Adrenal gland (tissue), 5 donors: ENCODE results near the gene CEP83.

Source experiments
- CTCF ChIP-seq, 6 experiments: fragments of 450-650 bp in 4 of 6; fragments of 200-600 bp in 2 of 6; sonication (generic) in 1 of 6; IDR thresholded peaks; 1 replicate in 5 of 6; 2 replicates in 1 of 6; pipeline versions ENCODE4 v1.5.1 to v1.8.0; 2016 to 2021; ENCODE audit warnings: antibody characterized with exemption in 6 of 6, mild to moderate bottlenecking in 2 of 6, moderate library complexity in 1 of 6
- POLR2A ChIP-seq, 2 donors: fragments of 450-650 bp; IDR thresholded peaks; one replicate each; pipeline ENCODE4 v1.6.1; 2017; ENCODE audit warnings: antibody characterized with exemption in 2 of 2, mild to moderate bottlenecking in 2 of 2, moderate library complexity in 1 of 2
- donor health status: DM: no; HTN: no; CAD: no.

DNA sequence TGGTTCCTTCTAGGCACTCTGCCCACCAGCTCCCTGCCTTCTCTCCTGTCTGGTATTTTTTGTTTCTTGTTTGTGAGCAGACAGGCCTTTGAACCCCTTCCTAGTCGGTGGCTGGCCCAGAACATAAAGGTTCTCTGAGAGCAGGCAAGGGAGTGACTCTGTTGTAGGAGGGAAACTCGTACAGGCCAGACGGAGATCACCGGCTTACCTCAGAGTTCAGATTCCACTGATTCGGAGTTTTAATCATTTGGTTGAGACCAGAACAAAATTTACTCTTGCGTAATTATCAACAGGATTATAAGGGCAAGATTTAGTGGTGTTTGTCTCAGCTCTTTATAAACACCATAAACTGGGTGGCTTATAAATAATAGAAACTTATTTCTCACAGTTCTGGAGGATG, 182.9 kb downstream of the CEP83 start:
- TF ChIP-seq CTCF (IDR thresholded peaks at IDR 0.05) = no peak
- no peak for TF ChIP-seq POLR2A (IDR thresholded peaks at IDR 0.05)
